Left cardiac atrium (tissue), 4 donors: ENCODE measurements around the gene FAM174C. TPM values are rescaled to one million over a fixed set of nuclear protein-coding genes. Genes with fewer than 3 reads are reported as not detected.

ENCODE experiments used
- ATAC-seq, 2 donors: fragments of 200-7000 bp; cut with Tn5 transposase; one replicate each; pipeline ENCODE4 v1.9.1; 2020; ENCODE audit warnings: mild to moderate bottlenecking in 2 of 2, moderate library complexity in 2 of 2
- DNase-seq: peaks from one replicate; pipeline ENCODE4 v3.0.0-alpha.2; 2020
- intact Hi-C, 2 donors: fragments of 100-400 bp; cut with DNase I; formaldehyde crosslinking; loops; one replicate each; pipeline versions ENCODE4 v1.14.1 to v1.15.1; 2022 to 2023
- total RNA-seq, 2 donors: library from RNA; stranded (reverse); fragmentation: NEBNext Ultra II Directional; extraction: Animal tissue kit (Norgen Biotek cat#: 25700); gene quantifications; one replicate each; pipeline ENCODE4 v1.2.1, GENCODE V29; 2021
- donor health status: DM: no; HTN: yes; CAD: no.
- donor health status: DM: no; HTN: yes; CAD: no; lungs with severe emphysema.
- donor health status: DM: yes; HTN: yes; CAD: no.
- donor health status: Dilated cardiomyopathy.

FAM174C gene
- total RNA-seq, 2 donors from 2014 or later: 19.2 to 21.4 TPM

GRCh38 chr19:1269065-1269477, 6.3 kb upstream of the FAM174C start, which contains the start of gene CIRBP:
Gene CIRBP, plus strand, starts transcription at chr19:1269332. Its CDS starts 1,602 bp downstream, at chr19:1270934.
- ATAC-seq (peak; percentile 67 to 84), DNase-seq (peak; percentile 100)
- intact Hi-C loops: no loop called here

DNA sequence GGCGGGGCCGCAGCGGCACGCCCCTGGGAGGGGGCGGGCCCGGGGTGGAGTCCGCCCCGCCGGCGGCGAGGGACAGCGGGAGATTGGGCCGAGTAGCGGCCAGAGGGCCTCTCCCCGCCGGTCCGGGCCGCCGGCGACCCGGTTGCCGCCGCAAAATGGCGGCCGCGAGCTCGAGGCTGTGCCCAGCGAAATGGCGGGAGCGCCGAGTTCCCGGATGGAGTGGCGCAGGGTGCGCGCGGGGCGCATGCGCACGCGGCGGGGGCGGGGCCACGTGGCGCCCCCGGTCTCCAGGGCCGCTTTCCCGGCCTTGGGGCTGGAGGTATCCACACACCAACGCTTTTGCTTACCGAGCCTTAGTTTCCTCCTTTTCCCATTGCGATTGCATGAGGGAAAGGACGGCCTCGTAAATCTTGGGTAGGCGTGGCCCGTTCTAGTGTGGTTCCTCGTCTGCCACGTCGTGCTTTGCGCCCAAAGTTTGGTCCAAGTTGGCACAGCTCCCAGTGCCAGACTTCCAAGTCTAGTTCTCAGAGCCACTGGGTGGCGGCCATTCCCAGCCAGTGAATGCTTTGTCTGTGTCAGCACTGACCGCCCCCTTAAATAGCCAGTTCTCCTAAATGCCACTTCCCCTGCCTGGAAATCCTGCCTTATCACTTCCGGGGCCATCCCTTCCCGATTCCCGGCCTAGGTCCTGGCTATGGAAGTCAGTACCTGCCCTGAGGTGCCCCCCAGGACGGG, 5.7 kb upstream of the FAM174C start:
- DNase-seq: peak; percentile 90
- peak; percentile 16 to 55 for ATAC-seq
- intact Hi-C loops: loop anchor here in 1 of 2 donors (10.0 kb wide), 1 partner anchor 135 kb away; the partner anchor contains the start of genes DAZAP1 and GAMT

DNA sequence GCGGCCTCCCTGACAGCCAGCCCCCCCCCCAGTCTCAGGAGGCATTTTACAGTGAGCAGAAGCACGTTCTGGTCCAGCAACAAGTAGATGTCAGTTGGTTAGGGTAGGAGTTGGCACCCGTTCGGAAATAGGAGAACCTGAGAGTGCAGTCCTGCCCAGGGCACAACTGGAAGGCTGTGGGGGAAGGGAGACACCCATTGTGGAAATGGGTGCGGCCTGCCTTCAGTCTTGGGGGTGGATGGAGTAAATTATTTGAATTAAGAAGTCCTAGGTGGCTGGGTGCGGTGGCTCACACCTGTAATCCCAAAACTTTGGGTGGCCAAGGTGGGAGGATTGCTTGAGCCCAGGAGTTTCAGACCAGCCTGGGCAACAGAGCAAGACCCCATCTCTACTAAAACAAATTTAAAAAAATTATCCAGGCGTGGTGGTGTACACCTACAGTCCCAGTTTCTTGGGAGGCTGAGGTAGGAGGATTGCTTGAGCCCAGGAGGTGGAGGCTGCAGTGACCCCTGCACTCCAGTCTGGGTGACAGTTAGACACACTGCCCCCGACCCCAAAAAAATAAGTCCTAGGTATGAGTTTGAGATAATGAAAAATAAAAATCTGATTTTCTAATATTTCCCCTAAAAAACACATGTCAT, 5.0 kb upstream of the FAM174C start:
- intact Hi-C loops: loop anchor here in 1 of 2 donors (10.0 kb wide), 1 partner anchor 134 kb away; the partner anchor contains the start of genes DAZAP1 and GAMT
- DNase-seq (no peak), ATAC-seq (no peak)

- DNase-seq: no peak
- ATAC-seq: no peak
- intact Hi-C loops: loop anchor here in 1 of 2 donors (10.0 kb wide), 1 partner anchor 134 kb away; the partner anchor contains the start of genes DAZAP1 and GAMT
These were observed 4.3 kb upstream of the FAM174C start for GRCh38 chr19:1270854-1271527.

DNA sequence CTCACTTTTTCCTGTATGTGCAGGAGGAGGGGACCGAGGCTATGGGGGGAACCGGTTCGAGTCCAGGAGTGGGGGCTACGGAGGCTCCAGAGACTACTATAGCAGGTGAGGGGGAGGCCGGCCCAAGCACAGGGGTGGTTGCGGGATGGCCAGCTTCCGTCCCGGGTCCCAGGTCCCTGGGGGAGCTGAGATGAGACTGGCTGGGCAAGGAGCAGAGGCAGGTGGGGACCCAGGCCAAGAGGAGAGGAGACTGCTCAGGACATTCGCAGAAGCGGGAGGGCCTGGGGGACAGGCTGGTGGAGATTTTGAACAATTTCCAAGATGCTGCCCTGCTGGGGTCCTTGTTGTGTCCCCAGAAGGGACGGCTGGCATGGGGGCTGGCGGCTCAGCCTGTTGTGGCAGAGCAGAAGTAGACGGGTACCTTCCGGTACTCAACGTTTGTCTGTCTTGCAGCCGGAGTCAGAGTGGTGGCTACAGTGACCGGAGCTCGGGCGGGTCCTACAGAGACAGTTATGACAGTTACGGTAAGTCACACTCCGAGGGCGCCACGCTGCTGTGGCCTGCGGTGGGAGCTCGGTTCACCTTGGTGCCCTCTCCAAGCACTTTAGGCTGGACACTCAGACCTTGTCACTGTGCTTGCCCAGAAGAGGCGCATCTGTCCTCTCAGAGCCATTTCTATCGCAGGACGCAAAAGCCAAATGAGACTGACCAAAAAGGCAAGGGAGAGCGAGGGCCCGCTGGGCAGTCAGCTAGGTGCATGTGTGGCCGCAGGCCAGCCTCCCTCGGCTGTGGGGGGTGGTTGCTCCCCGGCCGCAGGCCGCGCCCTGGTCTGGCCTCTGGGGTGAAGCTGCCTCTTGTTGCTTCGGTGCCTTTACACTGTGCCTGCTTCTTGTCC, 3.6 kb upstream of the FAM174C start:
- intact Hi-C loops: loop anchor here in 1 of 2 donors (10.0 kb wide), 1 partner anchor 133 kb away; the partner anchor contains the start of genes DAZAP1 and GAMT
- DNase-seq (no peak), ATAC-seq (no peak)

GRCh38 chr19:1272423-1273262, 2.7 kb upstream of the FAM174C start:
- no peak for ATAC-seq
- intact Hi-C loops: loop anchor here in 1 of 2 donors (10.0 kb wide), 1 partner anchor 132 kb away; the partner anchor contains the start of genes DAZAP1 and GAMT
- DNase-seq: no peak

DNA sequence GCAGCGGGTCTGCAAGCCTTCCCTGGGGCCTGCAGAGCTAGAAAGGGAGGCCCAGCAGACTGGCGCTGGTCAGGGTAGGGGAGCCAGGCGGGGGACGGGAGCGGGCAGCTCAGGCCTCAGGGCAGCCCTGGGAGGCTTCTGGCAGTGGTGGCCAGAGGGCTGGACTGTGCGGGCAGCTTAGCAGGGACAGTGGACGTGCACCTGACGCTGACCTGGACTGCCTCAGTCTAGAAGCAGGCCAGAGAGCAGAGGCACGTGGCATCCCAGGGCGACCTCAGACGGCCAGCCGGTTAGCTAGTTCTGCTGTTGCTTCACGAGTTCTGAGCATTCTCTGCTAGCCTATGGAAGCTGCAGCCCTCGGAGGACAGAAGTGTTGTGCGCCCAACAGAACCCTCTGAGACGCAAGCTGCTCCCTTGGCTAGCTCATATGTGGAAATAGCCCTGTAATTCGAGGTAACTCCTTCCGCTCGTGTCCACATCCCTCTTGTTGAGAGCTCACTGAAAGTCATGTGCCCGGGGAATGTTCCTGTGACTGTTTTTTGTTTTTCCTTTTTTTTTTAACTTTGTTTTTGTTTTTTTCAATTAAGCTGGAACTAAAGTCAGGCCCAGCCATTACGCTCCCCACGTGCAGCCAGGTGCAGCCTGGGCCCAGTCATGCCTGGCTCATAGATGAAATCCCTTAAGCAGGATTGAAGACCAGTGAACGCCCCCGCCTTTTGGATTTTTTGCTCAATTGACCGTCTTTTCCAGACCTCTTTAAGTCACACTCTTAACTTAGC, 1.9 kb upstream of the FAM174C start:
- intact Hi-C loops: loop anchor here in 1 of 2 donors (10.0 kb wide), 1 partner anchor 131 kb away; the partner anchor contains the start of genes DAZAP1 and GAMT
- DNase-seq (no peak), ATAC-seq (no peak)

- DNase-seq: no peak
- no peak for ATAC-seq
- intact Hi-C loops: loop anchor here in 1 of 2 donors (10.0 kb wide), 1 partner anchor 131 kb away; the partner anchor contains the start of genes DAZAP1 and GAMT
These were observed 1.1 kb upstream of the FAM174C start for GRCh38 chr19:1274081-1274851.

DNA sequence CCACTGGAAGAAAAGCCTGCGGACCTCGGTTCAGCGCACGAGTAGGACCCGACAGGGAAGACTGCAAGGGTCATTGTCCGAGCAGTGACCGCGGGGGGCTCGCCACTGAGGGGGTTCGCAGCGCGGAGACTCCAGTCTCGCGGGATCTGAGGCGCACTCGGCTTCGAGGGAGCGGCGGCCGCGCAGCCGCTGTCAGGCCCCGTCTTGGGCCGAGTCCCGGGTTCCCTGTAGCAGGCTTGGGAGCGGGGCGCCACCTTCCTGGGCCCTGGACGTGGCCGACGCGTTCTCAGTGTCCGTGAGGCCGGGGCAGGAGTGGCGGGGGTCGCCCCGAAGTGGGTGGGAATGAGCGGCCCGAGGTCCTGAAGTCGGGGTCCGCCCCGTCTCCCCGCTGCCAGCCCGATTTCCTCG, 474 bp upstream of the FAM174C start:
- intact Hi-C loops: loop anchor here in 1 of 2 donors (10.0 kb wide), 1 partner anchor 130 kb away; the partner anchor contains the start of genes DAZAP1 and GAMT
- no peak for DNase-seq
- peak in 1 of 2 donors; percentile 2 for ATAC-seq

DNA sequence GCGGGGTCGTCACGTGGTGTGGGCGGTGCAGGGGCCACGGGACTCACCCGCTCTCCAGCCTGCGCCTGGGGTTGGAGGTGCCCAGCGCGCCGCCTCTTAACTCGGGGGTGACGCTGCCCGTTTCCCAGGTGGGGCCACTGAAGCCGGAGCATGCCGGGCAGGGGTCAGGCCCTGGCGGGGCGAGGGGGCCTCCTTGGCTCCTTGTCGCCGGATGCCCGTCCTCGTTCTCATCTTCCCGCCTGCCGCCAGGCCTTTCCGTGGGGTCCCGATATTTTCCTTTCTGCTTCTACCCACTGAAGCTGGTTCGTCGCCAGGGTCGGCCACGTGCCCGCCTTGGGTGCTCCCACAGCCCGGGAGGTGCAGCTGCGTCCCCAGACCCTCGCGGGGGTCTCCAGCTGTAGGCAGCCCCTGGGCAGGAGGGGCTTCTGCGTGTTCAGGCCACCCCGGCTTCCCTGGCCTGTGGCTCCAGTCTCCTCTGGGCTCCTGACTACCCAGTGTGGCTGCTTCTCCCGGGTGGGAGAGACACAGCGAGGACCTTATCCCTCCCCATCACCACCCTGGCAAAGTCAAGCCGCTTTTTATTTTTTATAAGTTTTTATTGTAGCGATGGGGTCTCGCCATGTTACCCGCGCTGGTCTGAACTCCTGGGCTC, 772 bp downstream of the FAM174C start:
- DNase-seq (no peak), ATAC-seq (peak in 1 of 2 donors; percentile 0)
- intact Hi-C loops: loop anchor here in 1 of 2 donors (10.0 kb wide), 1 partner anchor 129 kb away; the partner anchor contains the start of genes DAZAP1 and GAMT

DNA sequence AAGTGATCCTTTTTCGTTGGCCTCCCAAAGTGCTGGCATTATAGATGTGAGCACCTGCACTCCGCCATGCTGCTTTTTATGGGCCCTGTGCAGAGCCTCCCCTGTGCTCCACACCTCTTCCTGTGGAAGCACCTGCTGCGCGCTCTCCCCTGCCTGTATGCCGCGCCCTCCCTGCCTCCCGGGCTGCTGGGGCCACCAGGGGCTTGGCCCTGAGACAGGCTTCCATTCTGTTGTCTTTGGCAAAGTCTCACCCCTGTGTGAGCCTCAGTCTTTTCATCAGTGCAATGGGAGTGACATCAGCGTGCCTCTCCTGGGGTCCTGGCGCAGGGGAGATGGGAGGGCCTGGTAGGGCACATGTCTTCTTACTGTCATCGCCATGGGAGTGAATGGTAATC, 1.3 kb downstream of the FAM174C start:
- DNase-seq (no peak), ATAC-seq (no peak)
- intact Hi-C loops: loop anchor here in 1 of 2 donors (10.0 kb wide), 1 partner anchor 128 kb away; the partner anchor contains the start of genes DAZAP1 and GAMT

- intact Hi-C loops: loop anchor here in 1 of 2 donors (10.0 kb wide), 1 partner anchor 128 kb away; the partner anchor contains the start of genes DAZAP1 and GAMT
- no peak for DNase-seq
These were observed 1.7 kb downstream of the FAM174C start for GRCh38 chr19:1277061-1277460.

GRCh38 chr19:1278074-1278473, 2.7 kb downstream of the FAM174C start:
- no peak for DNase-seq
- ATAC-seq: no peak
- intact Hi-C loops: loop anchor here in 1 of 2 donors (10.0 kb wide), 1 partner anchor 127 kb away; the partner anchor contains the start of genes DAZAP1 and GAMT

More at GRCh38 chr19:1277061-1277460, 1.7 kb downstream of the FAM174C start:
- ATAC-seq: no peak

GRCh38 chr19:1278713-1279660, 3.7 kb downstream of the FAM174C start:
- intact Hi-C loops: loop anchor here in 1 of 2 donors (10.0 kb wide), 1 partner anchor 126 kb away; the partner anchor contains the start of genes DAZAP1 and GAMT
- ATAC-seq: no peak
- DNase-seq: no peak
